Measurements from ENCODE around the gene SLC39A5. TPM values are rescaled to one million over a fixed set of nuclear protein-coding genes. Genes with fewer than 3 reads are reported as not detected.

The SLC39A5 gene
- total and polyA plus RNA-seq, 2 of the 13 experiments (the other 11 are each of a cell fraction or from before 2014, with no cell fraction given): 59.7 to 101 TPM

DNA sequence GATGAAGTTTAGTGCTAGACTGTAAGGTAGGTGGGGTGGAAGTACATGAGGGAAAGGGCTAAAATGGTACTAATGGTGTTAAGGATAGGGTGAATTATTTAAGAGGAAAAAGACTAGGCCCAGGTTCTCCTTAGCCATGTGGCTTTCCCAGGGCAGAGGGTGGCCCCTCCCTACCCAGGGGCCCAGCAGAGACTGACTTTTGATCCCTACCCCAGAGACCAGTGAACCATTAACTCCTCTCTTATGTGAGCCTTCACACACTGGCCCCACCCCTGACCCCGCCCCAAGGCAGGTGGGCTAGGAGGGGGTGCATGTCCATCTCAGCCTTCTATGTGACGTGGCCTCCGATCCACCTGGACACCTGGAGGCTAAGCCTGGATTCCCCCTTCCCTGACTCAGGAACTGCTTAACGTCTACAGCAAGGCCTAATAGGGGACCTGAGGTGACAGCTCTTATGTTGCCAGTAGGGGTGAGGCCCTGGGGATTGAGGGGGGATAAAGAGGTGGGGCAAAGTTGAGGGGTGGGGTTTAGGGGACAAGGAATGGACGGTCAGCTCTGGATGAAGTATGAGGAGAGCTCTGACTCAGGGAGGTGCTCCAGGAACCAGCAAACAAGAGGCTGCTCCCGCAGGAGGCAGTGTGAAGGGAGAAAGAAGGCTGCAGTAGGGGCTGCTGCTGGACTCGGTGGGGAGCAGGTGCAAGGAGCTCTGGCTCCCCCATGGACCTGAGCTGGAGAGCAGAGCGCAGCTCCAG, 757 bp downstream of the SLC39A5 start (continued):
- peak; percentile 75; the same call in 1 of the 2 replicates for TF ChIP-seq PHF21A (CRISPR knock-in tag; IDR thresholded peaks at IDR 0.05)
- 0 out of 2 replicates have a peak, but pooled peaks have one; percentile 18 for TF ChIP-seq GABPB1 (CRISPR knock-in tag; IDR thresholded peaks at IDR 0.05)
- TF ChIP-seq ZNF260 (CRISPR knock-in tag; IDR thresholded peaks at IDR 0.05; ENCODE audit: borderline replicate concordance, low read depth): no peak
- TF ChIP-seq ZBTB7B (CRISPR knock-in tag; IDR thresholded peaks at IDR 0.05): peak; percentile 62; the same call in 1 of the 2 replicates
- TF ChIP-seq DNMT1 (CRISPR knock-in tag; IDR thresholded peaks at IDR 0.05): no peak
- TF ChIP-seq ATRX (CRISPR knock-in tag; IDR thresholded peaks at IDR 0.05; ENCODE audit: borderline replicate concordance): no peak
- TF ChIP-seq EZH2 (conservative IDR thresholded peaks at IDR 0.05; ENCODE audit: low read depth, low read length): no peak
- TF ChIP-seq NPAS2 (CRISPR knock-in tag; IDR thresholded peaks at IDR 0.05; ENCODE audit: borderline replicate concordance): no peak
- no peak for TF ChIP-seq CBFB (CRISPR knock-in tag; IDR thresholded peaks at IDR 0.05)
- TF ChIP-seq ZNF30 (CRISPR knock-in tag; IDR thresholded peaks at IDR 0.05): no peak
- no peak; the same call in 1 of the 2 replicates for TF ChIP-seq ZSCAN9 (CRISPR knock-in tag; IDR thresholded peaks at IDR 0.05; ENCODE audit: borderline replicate concordance)
- no peak for TF ChIP-seq MTF2 (CRISPR knock-in tag; IDR thresholded peaks at IDR 0.05; ENCODE audit: borderline replicate concordance)
- 0 out of 2 replicates have a peak, but pooled peaks have one; percentile 26 for TF ChIP-seq BHLHE40 (IDR thresholded peaks at IDR 0.05; ENCODE audit: low read length)
- no peak for TF ChIP-seq RFXANK (CRISPR knock-in tag; IDR thresholded peaks at IDR 0.05)
- TF ChIP-seq ZNF280B (CRISPR knock-in tag; IDR thresholded peaks at IDR 0.05; ENCODE audit: borderline replicate concordance): no peak
- TF ChIP-seq RFX5 (IDR thresholded peaks at IDR 0.05; ENCODE audit: low read depth, low read length): no peak
- TF ChIP-seq, protein P1, sequence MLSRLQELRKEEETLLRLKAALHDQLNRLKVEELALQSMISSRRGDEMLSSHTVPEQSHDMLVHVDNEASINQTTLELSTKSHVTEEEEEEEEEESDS (CRISPR knock-in tag; IDR thresholded peaks at IDR 0.05; ENCODE audit: borderline replicate concordance): no peak
- TF ChIP-seq TARDBP (CRISPR knock-in tag; IDR thresholded peaks at IDR 0.05): peak; percentile 63
- no peak for TF ChIP-seq MAF1 (CRISPR knock-in tag; IDR thresholded peaks at IDR 0.05; ENCODE audit: borderline replicate concordance)
- TF ChIP-seq MEIS2 (CRISPR knock-in tag; IDR thresholded peaks at IDR 0.05): 0 out of 2 replicates have a peak, but pooled peaks have one; percentile 43
- no peak for TF ChIP-seq EEA1 (CRISPR knock-in tag; IDR thresholded peaks at IDR 0.05; ENCODE audit: borderline replicate concordance)
- no peak for TF ChIP-seq ZNF225 (CRISPR knock-in tag; IDR thresholded peaks at IDR 0.05)
- TF ChIP-seq CBX5 (CRISPR knock-in tag; IDR thresholded peaks at IDR 0.05; ENCODE audit: borderline replicate concordance): no peak
- TF ChIP-seq ZNF775 (CRISPR knock-in tag; IDR thresholded peaks at IDR 0.05; ENCODE audit: borderline replicate concordance): no peak
- TF ChIP-seq, protein P2, sequence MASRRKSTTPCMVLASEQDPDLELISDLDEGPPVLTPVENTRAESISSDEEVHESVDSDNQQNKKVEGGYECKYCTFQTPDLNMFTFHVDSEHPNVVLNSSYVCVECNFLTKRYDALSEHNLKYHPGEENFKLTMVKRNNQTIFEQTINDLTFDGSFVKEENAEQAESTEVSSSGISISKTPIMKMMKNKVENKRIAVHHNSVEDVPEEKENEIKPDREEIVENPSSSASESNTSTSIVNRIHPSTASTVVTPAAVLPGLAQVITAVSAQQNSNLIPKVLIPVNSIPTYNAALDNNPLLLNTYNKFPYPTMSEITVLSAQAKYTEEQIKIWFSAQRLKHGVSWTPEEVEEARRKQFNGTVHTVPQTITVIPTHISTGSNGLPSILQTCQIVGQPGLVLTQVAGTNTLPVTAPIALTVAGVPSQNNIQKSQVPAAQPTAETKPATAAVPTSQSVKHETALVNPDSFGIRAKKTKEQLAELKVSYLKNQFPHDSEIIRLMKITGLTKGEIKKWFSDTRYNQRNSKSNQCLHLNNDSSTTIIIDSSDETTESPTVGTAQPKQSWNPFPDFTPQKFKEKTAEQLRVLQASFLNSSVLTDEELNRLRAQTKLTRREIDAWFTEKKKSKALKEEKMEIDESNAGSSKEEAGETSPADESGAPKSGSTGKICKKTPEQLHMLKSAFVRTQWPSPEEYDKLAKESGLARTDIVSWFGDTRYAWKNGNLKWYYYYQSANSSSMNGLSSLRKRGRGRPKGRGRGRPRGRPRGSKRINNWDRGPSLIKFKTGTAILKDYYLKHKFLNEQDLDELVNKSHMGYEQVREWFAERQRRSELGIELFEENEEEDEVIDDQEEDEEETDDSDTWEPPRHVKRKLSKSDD (CRISPR knock-in tag; IDR thresholded peaks at IDR 0.05; ENCODE audit: low read depth): no peak
- TF ChIP-seq GPN1 (CRISPR knock-in tag; IDR thresholded peaks at IDR 0.05; ENCODE audit: borderline replicate concordance): no peak
- peak; percentile 25; the same call in 1 of the 2 replicates for TF ChIP-seq SIN3A (IDR thresholded peaks at IDR 0.05; ENCODE audit: borderline replicate concordance, low read depth, low read length)
- no peak for TF ChIP-seq PLRG1 (conservative IDR thresholded peaks at IDR 0.05)
- no peak for TF ChIP-seq GTF2F1 (IDR thresholded peaks at IDR 0.05; ENCODE audit: low read length)

All from HepG2 (cell line).